NCI-H1105 treated with DMSO at 0.1 percent for 48 hours (cell line): ENCODE results near the gene LZTR1.
A peak's percentile ranks its signal among the peaks of the same experiment; 100 is the strongest.
"Not testable (repeated sequence)": the region's sequence is repeated elsewhere in the genome, so short reads cannot be mapped to it uniquely, and the experiment has no call there.

Experiments
- DNase-seq: peaks from one replicate; lab custom pipeline; 2025; lab: John Stamatoyannopoulos, UW

The LZTR1 gene

GRCh38 chr22:20981787-20982562, at the start of gene LZTR1:
TSS of gene LZTR1 (plus strand) at chr22:20982297. CDS start at chr22:20982372, 75 bp downstream.
- DNase-seq, result peak; percentile 54

- no peak for DNase-seq
Observed at GRCh38 chr22:20933910-20934309, 48.2 kb upstream of the LZTR1 start.

GRCh38 chr22:20935049-20935448, 47.0 kb upstream of the LZTR1 start:
- not testable (repeated sequence) for DNase-seq

GRCh38 chr22:20935780-20936539, 46.1 kb upstream of the LZTR1 start:
- not testable (repeated sequence) for DNase-seq

GRCh38 chr22:20937031-20937793, 44.9 kb upstream of the LZTR1 start:
- no peak for DNase-seq

GRCh38 chr22:20937794-20938671, 44.1 kb upstream of the LZTR1 start:
- DNase-seq, result no peak

GRCh38 chr22:20939457-20940185, 42.5 kb upstream of the LZTR1 start:
- not testable (repeated sequence) for DNase-seq

GRCh38 chr22:20940186-20940651, 41.9 kb upstream of the LZTR1 start:
- DNase-seq, result no peak

- DNase-seq, result no peak
Observed at GRCh38 chr22:20940904-20941385, 41.2 kb upstream of the LZTR1 start.

- not testable (repeated sequence) for DNase-seq
Observed at GRCh38 chr22:20942203-20942902, 39.7 kb upstream of the LZTR1 start.

GRCh38 chr22:20943104-20943933, 38.8 kb upstream of the LZTR1 start:
- DNase-seq, result no peak

GRCh38 chr22:20944042-20944441, 38.1 kb upstream of the LZTR1 start:
- no peak for DNase-seq

- DNase-seq, result no peak
Observed at GRCh38 chr22:20945578-20945934, 36.5 kb upstream of the LZTR1 start.

- no peak for DNase-seq
Observed at GRCh38 chr22:20946080-20946986, 35.8 kb upstream of the LZTR1 start.

- DNase-seq, result no peak
Observed at GRCh38 chr22:20946991-20947390, 35.1 kb upstream of the LZTR1 start.

- DNase-seq, result no peak
Observed at GRCh38 chr22:20948450-20948849, 33.6 kb upstream of the LZTR1 start.

GRCh38 chr22:20948989-20949388, 33.1 kb upstream of the LZTR1 start:
- no peak for DNase-seq

GRCh38 chr22:20949698-20950183, 32.4 kb upstream of the LZTR1 start:
- no peak for DNase-seq
